Trophoblast cell (in vitro differentiated cells and primary cell): ENCODE measurements around the gene ANP32B.

Source experiments
- DNase-seq, 2 donors: peaks; one replicate each; pipeline ENCODE4 v3.0.0-alpha.2; 2016
- H2AFZ ChIP-seq: 2 replicates; pipeline ENCODE4 v1.6.1; 2013; ENCODE audit warnings: low read length, moderate library complexity, mild to moderate bottlenecking; ENCODE audit not compliant: insufficient read depth, poor library complexity
- H2AK5ac ChIP-seq: 2 replicates; pipeline ENCODE4 v1.6.1; 2013; ENCODE audit warnings: mild to moderate bottlenecking, low read length
- H2BK120ac ChIP-seq: 2 replicates; pipeline ENCODE4 v1.6.1; 2013; ENCODE audit warnings: low read length, mild to moderate bottlenecking, moderate library complexity; ENCODE audit not compliant: insufficient read depth, poor library complexity
- H2BK12ac ChIP-seq: 2 replicates; pipeline ENCODE4 v1.6.1; 2013; ENCODE audit warnings: mild to moderate bottlenecking, low read length, moderate library complexity
- H2BK5ac ChIP-seq: 2 replicates; pipeline ENCODE4 v1.6.1; 2013; ENCODE audit warnings: low read length, low read depth, moderate library complexity, mild to moderate bottlenecking; ENCODE audit not compliant: poor library complexity
- H3K14ac ChIP-seq: 2 replicates; pipeline ENCODE4 v1.6.1; 2013; ENCODE audit warnings: mild to moderate bottlenecking, low read length
- H3K18ac ChIP-seq: 2 replicates; pipeline ENCODE4 v1.6.1; 2013; ENCODE audit warnings: mild to moderate bottlenecking, low read length
- H3K23ac ChIP-seq: 2 replicates; pipeline ENCODE4 v1.6.1; 2013; ENCODE audit warnings: low read length
- H3K27ac ChIP-seq: 2 replicates; pipeline ENCODE4 v1.5.1; 2013; ENCODE audit warnings: low read depth, mild to moderate bottlenecking, inconsistent platforms, low read length, moderate library complexity
- H3K27me3 ChIP-seq: 2 replicates; pipeline ENCODE4 v1.6.1; 2013; ENCODE audit warnings: inconsistent platforms, mild to moderate bottlenecking, low read length, moderate library complexity; ENCODE audit not compliant: insufficient read depth
- H3K36me3 ChIP-seq, 2 experiments: 1 replicate in 1 of 2; 2 replicates in 1 of 2; pipeline ENCODE4 v1.6.1; 2013; ENCODE audit warnings: low read length in 2 of 2, mild to moderate bottlenecking in 2 of 2, moderate library complexity in 1 of 2; ENCODE audit not compliant: insufficient read depth in 2 of 2, control insufficient read depth in 1 of 2
- H3K4ac ChIP-seq: 2 replicates; pipeline ENCODE4 v1.6.1; 2013; ENCODE audit warnings: low read depth, mild to moderate bottlenecking, low read length, moderate library complexity
- H3K4me1 ChIP-seq, 2 experiments: 1 replicate in 1 of 2; 2 replicates in 1 of 2; pipeline ENCODE4 v1.6.1; 2013; ENCODE audit warnings: low read length in 2 of 2, mild to moderate bottlenecking in 2 of 2, moderate library complexity in 1 of 2; ENCODE audit not compliant: insufficient read depth in 2 of 2, control insufficient read depth in 1 of 2
- H3K4me2 ChIP-seq: 2 replicates; pipeline ENCODE4 v1.6.1; 2013; ENCODE audit warnings: inconsistent platforms, mild to moderate bottlenecking, low read length, moderate library complexity
- H3K4me3 ChIP-seq: 2 replicates; pipeline ENCODE4 v1.5.1; 2013; ENCODE audit warnings: mild to moderate bottlenecking, low read depth, low read length, inconsistent platforms
- H3K79me1 ChIP-seq: one replicate; pipeline ENCODE4 v1.6.1; 2013; ENCODE audit warnings: low read length
- H3K79me2 ChIP-seq: 2 replicates; pipeline ENCODE4 v1.6.1; 2013; ENCODE audit warnings: low read length, mild to moderate bottlenecking; ENCODE audit not compliant: control insufficient read depth, insufficient read depth, poor library complexity
- H3K9ac ChIP-seq: 2 replicates; pipeline ENCODE4 v1.6.1; 2013; ENCODE audit warnings: mild to moderate bottlenecking, low read length
- H3K9me3 ChIP-seq: 2 replicates; pipeline ENCODE4 v1.6.1; 2013; ENCODE audit warnings: low read depth, mild to moderate bottlenecking, control low read depth, inconsistent platforms, low read length; ENCODE audit not compliant: insufficient read depth
- H4K12ac ChIP-seq: 2 replicates; pipeline ENCODE4 v1.6.1; 2013; ENCODE audit warnings: low read depth, mild to moderate bottlenecking, low read length, moderate library complexity
- H4K8ac ChIP-seq: 2 replicates; pipeline ENCODE4 v1.6.1; 2013; ENCODE audit warnings: low read depth, mild to moderate bottlenecking, low read length, moderate library complexity
- H4K91ac ChIP-seq: one replicate; pipeline ENCODE4 v1.6.1; 2013; ENCODE audit warnings: low read depth, mild to moderate bottlenecking, low read length, moderate library complexity
- WGBS: extraction: QIAGEN DNeasy Blood & Tissue Kit; methylation state at CpG from one replicate; pipeline ENCODE4 v1.1.7; 2013; ENCODE audit warnings: missing lambda C conversion rate; ENCODE audit not compliant: insufficient read length, insufficient coverage; ENCODE audit errors: extremely low coverage; 5-methylcytosine and 5-hydroxymethylcytosine counted together

Gene ANP32B

GRCh38 chr9:98034593-98035546 lies 51.7 kb downstream of the ANP32B start:
- Histone ChIP-seq H3K27ac (no peak overlapping the region), H3K79me2 (no peaks in the 10 kb centered on the region), H2AFZ (no peak overlapping the region), H3K23ac (no peak overlapping the region), H2AK5ac (no peak overlapping the region), H3K4ac (no peak overlapping the region), H4K8ac (no peak overlapping the region), H2BK120ac (no peak overlapping the region), H2BK12ac (no peak overlapping the region), H3K14ac (no peak overlapping the region), H4K91ac (no peak overlapping the region), H3K9me3 (peaks cover 2% of the 10 kb centered on the region), H3K4me1 (peaks cover 0 to 1% of the 10 kb centered on the region in 2 experiments), H3K79me1 (no peaks in the 10 kb centered on the region), H2BK5ac (no peak overlapping the region), H3K36me3 (no peaks in the 10 kb centered on the region), H3K18ac (no peak overlapping the region), H3K9ac (no peak overlapping the region), H3K4me2 (peak overlapping the region; percentile 36), H3K27me3 (no peaks in the 10 kb centered on the region), H4K12ac (no peak overlapping the region), H3K4me3 (no peak overlapping the region)
- DNase-seq, result peak; percentile 73 to 94
- no CpG with 5 or more reads among the region's 20 CpGs for WGBS

GRCh38 chr9:98037357-98037756 lies 54.2 kb downstream of the ANP32B start:
- Histone ChIP-seq H3K4ac (no peak overlapping the region), H3K9ac (no peak overlapping the region), H2BK5ac (no peak overlapping the region), H4K91ac (no peak overlapping the region), H2BK120ac (no peak overlapping the region), H2AFZ (no peak overlapping the region), H4K12ac (no peak overlapping the region), H2BK12ac (no peak overlapping the region), H3K79me2 (no peaks in the 10 kb centered on the region), H3K27ac (no peak overlapping the region), H3K4me2 (no peak overlapping the region), H3K23ac (no peak overlapping the region), H4K8ac (no peak overlapping the region), H3K4me1 (peaks cover 0 to 1% of the 10 kb centered on the region in 2 experiments), H2AK5ac (no peak overlapping the region), H3K9me3 (peaks cover 2% of the 10 kb centered on the region), H3K79me1 (no peaks in the 10 kb centered on the region), H3K14ac (no peak overlapping the region), H3K18ac (no peak overlapping the region), H3K36me3 (no peaks in the 10 kb centered on the region), H3K27me3 (no peaks in the 10 kb centered on the region), H3K4me3 (no peak overlapping the region)
- no peak for DNase-seq

GRCh38 chr9:98038958-98039357 lies 55.8 kb downstream of the ANP32B start:
- Histone ChIP-seq H3K9me3 (peaks cover 2% of the 10 kb centered on the region), H3K4ac (no peak overlapping the region), H3K79me2 (no peaks in the 10 kb centered on the region), H3K4me1 (peaks cover 0 to 1% of the 10 kb centered on the region in 2 experiments), H3K36me3 (peaks cover 0 to under 1% of the 10 kb centered on the region in 2 experiments), H4K91ac (no peak overlapping the region), H2AFZ (no peak overlapping the region), H2BK12ac (no peak overlapping the region), H2BK5ac (no peak overlapping the region), H3K4me2 (no peak overlapping the region), H3K23ac (no peak overlapping the region), H3K14ac (no peak overlapping the region), H4K12ac (no peak overlapping the region), H2AK5ac (no peak overlapping the region), H3K18ac (no peak overlapping the region), H3K27ac (no peak overlapping the region), H3K79me1 (no peaks in the 10 kb centered on the region), H3K9ac (no peak overlapping the region), H3K4me3 (no peak overlapping the region), H3K27me3 (no peaks in the 10 kb centered on the region), H2BK120ac (no peak overlapping the region), H4K8ac (no peak overlapping the region)
- no peak for DNase-seq
- no CpG with 5 or more reads among the region's 8 CpGs for WGBS

- no peak overlapping the region for H3K14ac ChIP-seq
- no peak overlapping the region for H4K12ac ChIP-seq
- H2BK120ac ChIP-seq, result no peak overlapping the region
- H3K79me2 ChIP-seq, result no peaks in the 10 kb centered on the region
- DNase-seq, result no peak
- no peak overlapping the region for H2AK5ac ChIP-seq
- no CpG with 5 or more reads among the region's 10 CpGs for whole genome bisulfite sequencing
- H3K4me2 ChIP-seq, result no peak overlapping the region
- peaks cover 2% of the 10 kb centered on the region for H3K9me3 ChIP-seq
- no peaks in the 10 kb centered on the region for H3K27me3 ChIP-seq
- no peak overlapping the region for H3K9ac ChIP-seq
- no peak overlapping the region for H3K27ac ChIP-seq
- no peak overlapping the region for H3K18ac ChIP-seq
- no peak overlapping the region for H2BK5ac ChIP-seq
- H3K36me3 ChIP-seq, result peaks cover 0 to 2% of the 10 kb centered on the region in 2 experiments
- no peak overlapping the region for H2AFZ ChIP-seq
- H3K4me3 ChIP-seq, result no peak overlapping the region
- no peak overlapping the region for H4K91ac ChIP-seq
- peaks cover 0 to under 1% of the 10 kb centered on the region in 2 experiments for H3K4me1 ChIP-seq
- no peak overlapping the region for H3K4ac ChIP-seq
- H3K23ac ChIP-seq, result no peak overlapping the region
- H2BK12ac ChIP-seq, result no peak overlapping the region
- H3K79me1 ChIP-seq, result no peaks in the 10 kb centered on the region
- H4K8ac ChIP-seq, result no peak overlapping the region
These were observed 56.5 kb downstream of the ANP32B start for GRCh38 chr9:98039607-98040017.
